ENCODE results near the gene SLC30A2. TPM values are rescaled to one million over a fixed set of nuclear protein-coding genes. Genes with fewer than 3 reads are reported as not detected.

SLC30A2 gene
- total RNA-seq, 1 experiment from 2014 or later, result not detected

GRCh38 chr1:26037904-26038303 is 8.0 kb downstream of the SLC30A2 start (continued):
- TF ChIP-seq CTCF (IDR thresholded peaks at IDR 0.05 in 2 of 3, conservative IDR thresholded peaks at IDR 0.05 in 1 of 3; ENCODE audit: borderline replicate concordance in 1 of 3, insufficient read depth in 1 of 3, low read depth in 2 of 3, low read length in 2 of 3), result no peak

GRCh38 chr1:26036756-26037281 is 9.1 kb downstream of the SLC30A2 start:
- no TSS peak for BruUV-seq (replicated peaks)
- CTCF ChIA-PET, result interaction anchor here (0.7 to 3.8 kb wide), 13 partner anchors 8 to 380 kb away, joined by 3 to 60 read pairs (median 5); partner anchors contain the start of genes CEP85, SLC30A2 and ZNF593
- no peak overlapping the region for H3K27ac ChIP-seq (ENCODE audit: low read depth, low read length)
- ATAC-seq (no peak), DNase-seq (ENCODE audit: low read depth, low spot score) (no peak)
- POLR2A ChIA-PET, result interaction anchor here (0.6 kb wide), 1 partner anchor 298 kb away, joined by 3 read pairs; no protein-coding TSS in a partner anchor
- H3K36me3 ChIP-seq (ENCODE audit: control insufficient read depth in 1 of 2, insufficient read depth in 2 of 2, low read length in 2 of 2), result no peaks in the 10 kb centered on the region
- intact Hi-C loops (cut with micrococcal nuclease), result loop anchor here (1.0 to 5.0 kb wide), 5 partner anchors 108 to 355 kb away; partner anchors contain the start of genes C1orf232 and ZNF593
- H3K9me3 ChIP-seq (ENCODE audit: control insufficient read depth in 1 of 2, insufficient read depth in 1 of 2, low read depth in 1 of 2, low read length in 2 of 2), result no peaks in the 10 kb centered on the region
- H3K4me3 ChIP-seq (replicated peaks in 1 of 2; ENCODE audit: low read depth in 1 of 2, low read length in 2 of 2), result peak overlapping the region; percentile 91 to 98; a peak in 3 of 4 replicates
- no peaks in the 10 kb centered on the region for H4K20me1 ChIP-seq (ENCODE audit: insufficient read depth)
- no peaks in the 10 kb centered on the region for H3K9me2 ChIP-seq (ENCODE audit: insufficient read depth)
- peak overlapping the region; percentile 86; the same call in 1 of the 2 replicates for H3K9ac ChIP-seq (ENCODE audit: low read length)
- H3K79me2 ChIP-seq (ENCODE audit: insufficient read depth, low read length), result no peaks in the 10 kb centered on the region
- RAD21 ChIA-PET (ENCODE audit: low non-redundant PET in 1 of 2, low total read pairs in 2 of 2, uncharacterized antibody in 2 of 2, unreplicated experiment in 2 of 2), result interaction anchor here in 1 of 2 experiments (0.6 to 2.1 kb wide), 2 partner anchors 65 to 108 kb away, joined by 3 to 12 read pairs; no protein-coding TSS in a partner anchor
- TF ChIP-seq POLR2A (IDR thresholded peaks at IDR 0.05; ENCODE audit: borderline replicate concordance, extremely low read depth, insufficient read depth, insufficient read length) (no peak), ELF1 (IDR thresholded peaks at IDR 0.05; ENCODE audit: borderline replicate concordance, low read depth) (no peak), ZFX (IDR thresholded peaks at IDR 0.05) (no peak), RAD21 (IDR thresholded peaks at IDR 0.05; ENCODE audit: low read depth) (no peak), ZNF274 (IDR thresholded peaks at IDR 0.05; ENCODE audit: low read depth, low read length) (no peak), SRF (IDR thresholded peaks at IDR 0.05; ENCODE audit: low read depth) (no peak), EGR1 (IDR thresholded peaks at IDR 0.05; ENCODE audit: low read depth) (no peak), CEBPB (IDR thresholded peaks at IDR 0.05; ENCODE audit: low read depth) (no peak), CTCF (IDR thresholded peaks at IDR 0.05 in 2 of 3, conservative IDR thresholded peaks at IDR 0.05 in 1 of 3; ENCODE audit: borderline replicate concordance in 1 of 3, insufficient read depth in 1 of 3, low read depth in 2 of 3, low read length in 2 of 3) (no peak), POLR2AphosphoS5 (IDR thresholded peaks at IDR 0.05; ENCODE audit: low read depth, low read length) (no peak)
- peaks cover 11 to 27% of the 10 kb centered on the region in 2 experiments for H3K4me1 ChIP-seq (ENCODE audit: control insufficient read depth in 1 of 2, insufficient read depth in 2 of 2, low read length in 2 of 2)
- H3K27me3 ChIP-seq (ENCODE audit: insufficient read depth, low read length), result no peaks in the 10 kb centered on the region
- peak overlapping the region; percentile 100 for H3K4me2 ChIP-seq (ENCODE audit: low read length)
- no peak overlapping the region for H2AFZ ChIP-seq (ENCODE audit: low read depth, low read length, poor library complexity, severe bottlenecking)
